Measurements from ENCODE around the gene NFKB1.

NFKB1 gene

DNA sequence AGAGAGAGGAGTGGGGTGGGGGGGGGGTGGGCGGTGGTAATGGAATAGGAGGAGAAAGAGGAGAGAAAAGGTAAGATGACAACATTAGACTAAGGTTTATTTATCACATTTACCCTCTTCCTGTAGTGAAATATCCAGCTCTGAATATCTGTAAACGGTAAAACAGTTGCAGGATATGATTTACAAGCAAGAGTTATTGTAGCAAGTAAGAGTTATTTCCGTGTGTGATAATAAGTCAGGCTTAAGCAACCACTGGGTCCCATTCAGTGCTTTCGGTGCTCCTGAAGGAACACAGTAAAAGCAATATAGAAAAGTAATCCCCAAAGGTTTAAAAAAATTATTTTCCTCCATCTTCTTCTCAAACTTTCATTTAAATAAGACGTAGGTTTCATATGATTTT is 156.0 kb downstream of the NFKB1 start:
- H2AFZ ChIP-seq (ENCODE audit: low read depth, low read length): no peak overlapping the region
- no peaks in the 10 kb centered on the region for H3K79me2 ChIP-seq (ENCODE audit: low read length)
- no peak for TF ChIP-seq EZH2phosphoT487 (IDR thresholded peaks at IDR 0.05; ENCODE audit: low read depth)
- TF ChIP-seq, protein P1, sequence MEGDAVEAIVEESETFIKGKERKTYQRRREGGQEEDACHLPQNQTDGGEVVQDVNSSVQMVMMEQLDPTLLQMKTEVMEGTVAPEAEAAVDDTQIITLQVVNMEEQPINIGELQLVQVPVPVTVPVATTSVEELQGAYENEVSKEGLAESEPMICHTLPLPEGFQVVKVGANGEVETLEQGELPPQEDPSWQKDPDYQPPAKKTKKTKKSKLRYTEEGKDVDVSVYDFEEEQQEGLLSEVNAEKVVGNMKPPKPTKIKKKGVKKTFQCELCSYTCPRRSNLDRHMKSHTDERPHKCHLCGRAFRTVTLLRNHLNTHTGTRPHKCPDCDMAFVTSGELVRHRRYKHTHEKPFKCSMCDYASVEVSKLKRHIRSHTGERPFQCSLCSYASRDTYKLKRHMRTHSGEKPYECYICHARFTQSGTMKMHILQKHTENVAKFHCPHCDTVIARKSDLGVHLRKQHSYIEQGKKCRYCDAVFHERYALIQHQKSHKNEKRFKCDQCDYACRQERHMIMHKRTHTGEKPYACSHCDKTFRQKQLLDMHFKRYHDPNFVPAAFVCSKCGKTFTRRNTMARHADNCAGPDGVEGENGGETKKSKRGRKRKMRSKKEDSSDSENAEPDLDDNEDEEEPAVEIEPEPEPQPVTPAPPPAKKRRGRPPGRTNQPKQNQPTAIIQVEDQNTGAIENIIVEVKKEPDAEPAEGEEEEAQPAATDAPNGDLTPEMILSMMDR (IDR thresholded peaks at IDR 0.05; ENCODE audit: low read depth, low read length): no peak
- no peaks in the 10 kb centered on the region for H3K27me3 ChIP-seq (ENCODE audit: low read depth, low read length)
- H3K36me3 ChIP-seq (replicated peaks; ENCODE audit: low read depth, low read length): peaks cover 4% of the 10 kb centered on the region
- H3K4me1 ChIP-seq (ENCODE audit: low read length): no peaks in the 10 kb centered on the region
- H3K4me2 ChIP-seq (ENCODE audit: low read length): no peak overlapping the region
- no peak overlapping the region for H3K9ac ChIP-seq (ENCODE audit: low read length)
- no peaks in the 10 kb centered on the region for H3K9me3 ChIP-seq (ENCODE audit: insufficient read depth, low read length)
- H3K4me3 ChIP-seq (ENCODE audit: low read length): no peak overlapping the region
- H3K27ac ChIP-seq (ENCODE audit: low read length): no peak overlapping the region
- 0 out of 2 replicates have a peak, but pooled peaks cover 10% of the 10 kb centered on the region for H4K20me1 ChIP-seq (ENCODE audit: insufficient read depth, low read length)

DNA sequence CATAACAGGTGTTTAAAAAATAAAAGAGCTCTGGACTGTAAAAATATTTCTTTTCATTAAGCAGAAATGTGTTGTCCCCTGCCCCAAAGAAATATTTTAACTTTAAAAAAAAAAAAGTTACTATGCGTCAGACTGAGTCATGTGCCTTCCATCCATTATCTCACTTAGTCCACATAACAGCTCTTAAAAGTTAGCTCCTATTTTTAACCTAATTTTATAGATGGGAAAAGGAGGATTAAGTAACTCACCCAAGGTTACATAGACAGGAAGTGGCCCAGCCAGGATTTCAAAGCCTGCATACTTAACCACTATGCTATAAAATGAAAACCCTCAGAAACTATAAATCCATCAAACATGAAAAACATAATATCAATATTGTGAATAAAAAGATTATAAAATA is 161.9 kb downstream of the NFKB1 start:
- no peak overlapping the region for H3K4me2 ChIP-seq (ENCODE audit: low read length)
- no peak overlapping the region for H3K4me3 ChIP-seq (ENCODE audit: low read length)
- H3K4me1 ChIP-seq (ENCODE audit: low read length): no peaks in the 10 kb centered on the region
- H3K9ac ChIP-seq (ENCODE audit: low read length): no peak overlapping the region
- H4K20me1 ChIP-seq (ENCODE audit: insufficient read depth, low read length): 0 out of 2 replicates have a peak, but pooled peaks cover 8% of the 10 kb centered on the region
- TF ChIP-seq, protein P1 (IDR thresholded peaks at IDR 0.05; ENCODE audit: low read depth, low read length): no peak
- TF ChIP-seq EZH2phosphoT487 (IDR thresholded peaks at IDR 0.05; ENCODE audit: low read depth): no peak
- H3K36me3 ChIP-seq (replicated peaks; ENCODE audit: low read depth, low read length): peaks cover 24% of the 10 kb centered on the region
- no peak overlapping the region for H2AFZ ChIP-seq (ENCODE audit: low read depth, low read length)
- H3K79me2 ChIP-seq (ENCODE audit: low read length): no peaks in the 10 kb centered on the region
- H3K27ac ChIP-seq (ENCODE audit: low read length): no peak overlapping the region
- no peaks in the 10 kb centered on the region for H3K27me3 ChIP-seq (ENCODE audit: low read depth, low read length)
- no peaks in the 10 kb centered on the region for H3K9me3 ChIP-seq (ENCODE audit: insufficient read depth, low read length)

DNA sequence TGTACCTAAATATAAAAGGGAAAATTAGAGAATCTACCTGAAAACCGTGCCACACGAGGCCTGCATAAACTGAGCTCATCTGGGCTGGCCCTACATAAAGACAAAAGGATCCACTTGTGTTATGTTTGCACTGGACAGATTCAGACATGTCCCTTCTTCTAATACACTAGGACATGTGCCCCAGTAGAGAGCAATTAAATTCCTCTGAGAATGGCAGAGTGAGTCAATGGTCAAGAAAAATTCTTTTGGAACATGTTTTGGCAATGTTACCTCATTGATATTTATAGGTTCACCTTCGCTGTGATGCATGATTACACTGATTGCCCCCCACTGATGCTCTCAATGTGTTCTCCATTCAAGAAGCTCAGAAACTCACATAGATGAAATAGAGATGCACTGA is 164.4 kb downstream of the NFKB1 start:
- Histone ChIP-seq H3K9me3 (ENCODE audit: insufficient read depth, low read length) (no peaks in the 10 kb centered on the region), H3K4me1 (ENCODE audit: low read length) (no peaks in the 10 kb centered on the region), H3K9ac (ENCODE audit: low read length) (no peak overlapping the region), H3K36me3 (replicated peaks; ENCODE audit: low read depth, low read length) (peaks cover 24% of the 10 kb centered on the region), H3K4me2 (ENCODE audit: low read length) (no peak overlapping the region), H3K79me2 (ENCODE audit: low read length) (no peaks in the 10 kb centered on the region), H4K20me1 (ENCODE audit: insufficient read depth, low read length) (no peaks in the 10 kb centered on the region), H3K27ac (ENCODE audit: low read length) (no peak overlapping the region), H2AFZ (ENCODE audit: low read depth, low read length) (no peak overlapping the region), H3K27me3 (ENCODE audit: low read depth, low read length) (no peaks in the 10 kb centered on the region), H3K4me3 (ENCODE audit: low read length) (no peak overlapping the region)
- TF ChIP-seq, protein P1 (IDR thresholded peaks at IDR 0.05; ENCODE audit: low read depth, low read length): no peak
- TF ChIP-seq EZH2phosphoT487 (IDR thresholded peaks at IDR 0.05; ENCODE audit: low read depth): no peak
